ENCODE measurements around the gene SPINK4.
A peak's percentile ranks its signal among the peaks of the same experiment; 100 is the strongest.

SPINK4 gene

GRCh38 chr9:33230756-33231622 is 9.0 kb upstream of the SPINK4 start:
- TF ChIP-seq TAF1 (IDR thresholded peaks at IDR 0.05; ENCODE audit: borderline replicate concordance, low read depth, low read length): no peak
- FAIRE-seq: no peak
- no peak for DNase-seq (ENCODE audit: insufficient read length)

- FAIRE-seq: no peak
- no peak for TF ChIP-seq POLR2A (IDR thresholded peaks at IDR 0.05; ENCODE audit: low read depth, low read length)
- no peak for TF ChIP-seq TAF1 (IDR thresholded peaks at IDR 0.05; ENCODE audit: borderline replicate concordance, low read depth, low read length)
- no peak for TF ChIP-seq POLR2AphosphoS5 (IDR thresholded peaks at IDR 0.05; ENCODE audit: low read depth, low read length)
Observed at GRCh38 chr9:33231623-33231942, 8.4 kb upstream of the SPINK4 start.

GRCh38 chr9:33232815-33233214 is 7.2 kb upstream of the SPINK4 start:
- DNase-seq (ENCODE audit: insufficient read length) (no peak), FAIRE-seq (no peak)
- no peak for TF ChIP-seq POLR2AphosphoS5 (IDR thresholded peaks at IDR 0.05; ENCODE audit: low read depth, low read length)
- no peak for TF ChIP-seq TAF1 (IDR thresholded peaks at IDR 0.05; ENCODE audit: borderline replicate concordance, low read depth, low read length)
- no peak for TF ChIP-seq POLR2A (IDR thresholded peaks at IDR 0.05; ENCODE audit: low read depth, low read length)

More at GRCh38 chr9:33231623-33231942, 8.4 kb upstream of the SPINK4 start:
- no peak for DNase-seq (ENCODE audit: insufficient read length)

GRCh38 chr9:33233626-33234342 is 6.2 kb upstream of the SPINK4 start:
- TF ChIP-seq POLR2AphosphoS5 (IDR thresholded peaks at IDR 0.05; ENCODE audit: low read depth, low read length): no peak
- FAIRE-seq: no peak

GRCh38 chr9:33234511-33235467 is 5.2 kb upstream of the SPINK4 start:
- peak; percentile 21 for FAIRE-seq
- no peak for DNase-seq (ENCODE audit: insufficient read length)
- TF ChIP-seq POLR2A (IDR thresholded peaks at IDR 0.05; ENCODE audit: low read depth, low read length) (no peak), TAF1 (IDR thresholded peaks at IDR 0.05; ENCODE audit: borderline replicate concordance, low read depth, low read length) (no peak), POLR2AphosphoS5 (IDR thresholded peaks at IDR 0.05; ENCODE audit: low read depth, low read length) (no peak)

More at GRCh38 chr9:33233626-33234342, 6.2 kb upstream of the SPINK4 start:
- DNase-seq (ENCODE audit: insufficient read length): no peak

- no peak for DNase-seq (ENCODE audit: insufficient read length)
- TF ChIP-seq POLR2AphosphoS5 (IDR thresholded peaks at IDR 0.05; ENCODE audit: low read depth, low read length): no peak
- no peak for TF ChIP-seq TAF1 (IDR thresholded peaks at IDR 0.05; ENCODE audit: borderline replicate concordance, low read depth, low read length)
- no peak for TF ChIP-seq POLR2A (IDR thresholded peaks at IDR 0.05; ENCODE audit: low read depth, low read length)
- no peak for FAIRE-seq
Observed at GRCh38 chr9:33236571-33236970, 3.4 kb upstream of the SPINK4 start.

- TF ChIP-seq POLR2A (IDR thresholded peaks at IDR 0.05; ENCODE audit: low read depth, low read length) (no peak), TAF1 (IDR thresholded peaks at IDR 0.05; ENCODE audit: borderline replicate concordance, low read depth, low read length) (no peak), POLR2AphosphoS5 (IDR thresholded peaks at IDR 0.05; ENCODE audit: low read depth, low read length) (no peak)
- DNase-seq (ENCODE audit: insufficient read length) (no peak), FAIRE-seq (no peak)
Observed at GRCh38 chr9:33241298-33241697, 1.3 kb downstream of the SPINK4 start.

GRCh38 chr9:33242609-33243134 is 2.7 kb downstream of the SPINK4 start:
- DNase-seq (ENCODE audit: insufficient read length): no peak
- no peak for TF ChIP-seq POLR2AphosphoS5 (IDR thresholded peaks at IDR 0.05; ENCODE audit: low read depth, low read length)
- TF ChIP-seq POLR2A (IDR thresholded peaks at IDR 0.05; ENCODE audit: low read depth, low read length): no peak
- no peak for TF ChIP-seq TAF1 (IDR thresholded peaks at IDR 0.05; ENCODE audit: borderline replicate concordance, low read depth, low read length)
- no peak for FAIRE-seq

- TF ChIP-seq POLR2A (IDR thresholded peaks at IDR 0.05; ENCODE audit: low read depth, low read length) (no peak), TAF1 (IDR thresholded peaks at IDR 0.05; ENCODE audit: borderline replicate concordance, low read depth, low read length) (no peak), POLR2AphosphoS5 (IDR thresholded peaks at IDR 0.05; ENCODE audit: low read depth, low read length) (no peak)
- DNase-seq (ENCODE audit: insufficient read length) (no peak), FAIRE-seq (no peak)
Observed at GRCh38 chr9:33244137-33244784, 4.3 kb downstream of the SPINK4 start.

- DNase-seq (ENCODE audit: insufficient read length) (no peak), FAIRE-seq (no peak)
- TF ChIP-seq POLR2AphosphoS5 (IDR thresholded peaks at IDR 0.05; ENCODE audit: low read depth, low read length) (no peak), TAF1 (IDR thresholded peaks at IDR 0.05; ENCODE audit: borderline replicate concordance, low read depth, low read length) (no peak), POLR2A (IDR thresholded peaks at IDR 0.05; ENCODE audit: low read depth, low read length) (no peak)
Observed at GRCh38 chr9:33245341-33245740, 5.4 kb downstream of the SPINK4 start.

Data from GM12892 (cell line).